HG02588 (cell line): ENCODE results near the gene VOPP1.

Experiments used
- ATAC-seq: cut with Tn5 transposase; IDR thresholded peaks from one replicate; pipeline ENCODE4 v1.9.1; 2021; ENCODE audit warnings: mild to moderate bottlenecking, moderate library complexity; ENCODE audit not compliant: unreplicated experiment

Gene VOPP1

DNA sequence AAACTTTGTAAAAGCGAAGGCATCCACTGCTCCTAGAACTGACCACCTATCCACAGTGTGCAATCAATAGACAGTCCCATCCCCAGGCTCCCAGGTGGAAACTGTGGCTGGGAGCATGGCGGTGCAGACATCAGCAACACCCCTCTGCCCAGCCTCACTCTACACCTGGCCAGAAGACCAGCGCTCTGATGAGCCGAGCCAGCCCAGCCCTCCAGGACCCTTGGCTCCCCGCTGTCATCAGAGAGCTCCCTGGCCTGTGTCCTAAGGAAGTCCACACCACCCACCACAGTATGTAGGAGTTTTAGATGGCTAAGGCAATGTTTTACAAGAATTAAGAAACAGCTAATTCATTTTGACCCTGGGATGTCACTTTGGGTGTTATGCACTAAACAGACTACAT, 81.0 kb downstream of the VOPP1 start:
- ATAC-seq: no peak

DNA sequence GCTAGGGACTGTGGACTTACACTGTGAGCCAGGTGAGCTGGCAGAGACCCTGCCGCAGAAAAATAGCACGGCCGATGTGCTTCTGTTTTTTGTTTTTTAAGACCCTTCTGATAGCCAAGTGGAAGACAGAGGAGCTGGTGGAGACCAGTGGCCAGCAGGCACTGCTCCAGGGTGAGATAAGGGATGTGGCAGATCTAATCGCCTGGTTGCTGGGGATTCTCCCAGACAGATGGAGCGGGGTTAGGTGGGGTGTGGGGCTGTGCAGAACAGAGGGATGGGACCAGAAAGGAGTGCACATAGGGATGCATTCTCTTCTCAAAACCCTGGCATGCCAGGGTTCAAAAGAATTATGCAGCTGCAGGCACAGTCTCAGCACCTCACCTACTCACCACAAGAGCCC, 82.2 kb downstream of the VOPP1 start:
- no peak for ATAC-seq

DNA sequence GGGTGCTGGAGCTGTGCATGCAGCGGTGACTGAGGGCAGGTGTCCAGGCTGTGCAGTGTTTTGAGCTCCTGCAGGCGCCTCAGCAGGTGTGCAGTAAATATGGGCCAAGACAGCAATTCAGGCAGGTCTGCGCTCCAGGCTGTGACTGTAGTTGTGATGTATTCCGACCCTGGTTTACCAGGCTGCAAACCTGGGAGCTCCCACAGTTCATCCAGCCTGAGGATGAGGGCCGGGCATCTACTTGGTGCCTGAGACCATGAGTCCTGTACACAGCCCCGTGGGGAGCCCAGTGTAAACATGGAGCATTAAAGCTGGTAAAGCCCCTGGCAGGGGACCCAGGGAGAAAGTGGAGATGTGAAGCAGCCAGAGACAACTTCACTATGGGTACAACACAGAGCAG, 82.8 kb downstream of the VOPP1 start:
- ATAC-seq: no peak

DNA sequence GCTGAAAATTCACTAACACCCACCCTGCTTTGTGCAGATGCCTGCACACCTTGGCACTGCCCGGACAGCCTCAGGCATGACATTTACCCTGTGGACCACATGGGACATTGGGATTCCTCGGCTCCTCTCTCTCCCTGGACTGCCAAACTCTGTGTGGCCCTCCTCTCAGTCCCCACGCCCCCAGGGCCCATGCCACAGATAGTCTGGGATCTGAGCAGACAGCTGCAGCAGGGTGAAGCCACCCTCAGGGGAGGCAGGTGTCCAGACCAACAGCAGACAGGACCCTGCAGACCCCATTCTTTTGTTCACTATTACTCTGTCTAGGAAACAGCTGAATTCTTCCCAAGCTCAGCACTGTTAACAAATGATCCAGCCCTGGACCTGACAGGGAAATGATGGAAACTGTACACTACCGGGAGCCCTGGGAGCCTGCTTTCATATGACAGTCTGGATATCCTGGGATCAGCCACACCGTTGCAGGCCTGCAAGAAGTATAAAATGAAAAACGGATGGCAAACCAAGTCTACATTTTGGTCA, 83.4 kb downstream of the VOPP1 start:
- no peak for ATAC-seq

DNA sequence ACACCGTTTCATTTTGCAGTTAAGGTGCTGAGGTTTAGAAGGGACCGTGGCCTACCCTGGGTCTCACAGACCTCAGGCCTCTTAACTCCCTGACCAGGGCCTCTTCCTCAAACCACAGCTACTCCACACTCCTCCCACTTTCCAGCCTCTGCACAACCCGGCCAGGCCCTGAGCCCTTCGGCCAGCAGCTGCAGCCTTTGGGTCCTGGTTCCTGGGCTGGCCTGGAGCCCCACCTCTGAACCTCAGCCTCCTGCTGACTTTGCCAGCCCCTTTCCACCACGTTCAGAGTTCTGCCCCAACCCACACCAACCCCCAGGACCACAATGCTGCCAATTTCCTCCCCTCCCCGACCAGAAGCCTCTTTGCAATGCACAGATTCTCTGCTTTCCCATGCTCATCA, 84.1 kb downstream of the VOPP1 start:
- ATAC-seq: no peak

DNA sequence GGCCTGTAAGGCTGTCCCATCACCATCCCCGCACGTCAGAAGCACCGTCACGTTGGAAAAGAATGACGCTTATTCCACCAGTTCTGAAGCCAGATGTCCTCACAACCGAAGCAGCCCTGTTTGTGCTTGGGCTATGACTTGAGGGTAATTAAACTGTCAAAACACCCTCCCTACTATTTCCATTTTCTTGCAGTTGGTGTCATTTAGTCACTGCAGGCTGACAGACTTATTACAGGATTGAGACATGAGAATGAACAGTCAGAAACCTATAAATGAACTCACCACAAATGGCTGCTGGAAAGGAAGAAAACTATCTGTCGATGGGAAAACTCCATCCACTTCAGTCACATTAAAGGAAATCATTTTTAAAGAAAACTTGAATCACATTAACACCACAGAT, 85.3 kb downstream of the VOPP1 start:
- no peak for ATAC-seq

DNA sequence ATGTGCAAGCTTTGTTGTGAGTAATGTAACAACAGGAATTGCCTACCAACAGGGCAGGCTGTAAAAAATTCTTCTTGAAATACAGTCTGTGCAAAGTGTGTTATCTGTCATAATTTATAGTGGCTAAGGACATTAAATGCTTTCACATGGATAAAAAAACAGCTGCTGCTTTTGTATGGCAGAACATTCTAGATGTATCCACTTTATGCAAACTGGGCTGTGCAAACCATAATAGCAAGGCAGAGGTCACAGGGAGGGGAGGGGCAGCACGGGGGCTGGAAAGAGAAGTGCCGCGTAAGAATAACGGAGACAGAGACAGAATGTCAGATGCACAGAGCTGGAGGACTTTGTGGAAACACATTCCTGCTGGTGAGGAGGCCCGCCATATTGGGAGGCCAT, 86.1 kb downstream of the VOPP1 start:
- ATAC-seq: no peak

DNA sequence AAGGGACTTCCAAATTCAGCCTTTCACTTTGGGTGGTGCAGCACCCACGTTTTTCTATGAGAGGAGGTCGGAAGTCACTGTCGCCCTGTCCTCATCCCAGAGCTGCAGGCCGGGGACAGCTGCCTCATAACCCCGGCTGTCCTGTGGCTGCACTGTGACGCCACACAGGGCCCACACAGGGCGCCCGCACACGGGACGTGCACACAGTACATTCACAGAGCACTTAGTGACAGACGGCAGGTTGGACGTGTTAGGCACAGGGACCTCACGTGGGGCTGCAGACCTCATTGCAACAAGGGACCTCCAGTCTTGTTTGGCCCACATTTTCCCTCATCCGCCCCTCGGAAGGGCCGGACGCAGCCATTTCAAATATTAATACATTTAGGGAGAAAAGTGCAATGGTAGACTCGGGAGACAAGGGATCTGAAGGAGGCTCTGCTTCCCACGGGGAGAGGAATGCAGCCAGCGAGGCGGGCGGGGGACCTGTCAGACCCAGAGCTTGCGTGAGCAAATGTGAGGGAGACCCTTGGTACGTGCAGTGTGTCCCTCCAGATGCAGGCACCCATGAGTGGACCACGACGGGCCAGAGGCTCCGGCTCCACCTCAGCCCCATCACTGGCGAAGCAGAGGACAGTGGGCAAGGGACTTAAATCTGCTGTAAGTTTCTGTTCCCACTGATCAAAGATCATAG, 86.7 kb downstream of the VOPP1 start:
- ATAC-seq: no peak

DNA sequence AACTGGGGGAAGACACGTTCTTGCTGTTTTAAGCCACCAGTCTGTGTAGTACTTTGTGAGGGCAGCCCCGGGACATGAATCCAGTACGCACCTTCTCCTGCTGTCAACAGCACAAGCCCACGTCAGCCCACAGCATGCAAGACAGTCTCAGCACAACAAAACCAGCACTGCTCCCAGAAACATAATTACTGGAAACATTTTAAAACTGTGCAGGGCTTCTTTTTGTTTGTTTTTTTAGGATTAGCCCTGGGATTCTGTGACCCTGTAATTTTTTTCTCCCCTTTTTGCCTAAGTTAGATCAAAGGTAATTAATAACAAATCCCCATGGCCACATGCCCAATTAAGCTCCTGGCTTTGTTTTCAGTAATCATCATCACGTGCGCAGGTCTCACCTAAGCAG, 87.5 kb downstream of the VOPP1 start:
- ATAC-seq: no peak

DNA sequence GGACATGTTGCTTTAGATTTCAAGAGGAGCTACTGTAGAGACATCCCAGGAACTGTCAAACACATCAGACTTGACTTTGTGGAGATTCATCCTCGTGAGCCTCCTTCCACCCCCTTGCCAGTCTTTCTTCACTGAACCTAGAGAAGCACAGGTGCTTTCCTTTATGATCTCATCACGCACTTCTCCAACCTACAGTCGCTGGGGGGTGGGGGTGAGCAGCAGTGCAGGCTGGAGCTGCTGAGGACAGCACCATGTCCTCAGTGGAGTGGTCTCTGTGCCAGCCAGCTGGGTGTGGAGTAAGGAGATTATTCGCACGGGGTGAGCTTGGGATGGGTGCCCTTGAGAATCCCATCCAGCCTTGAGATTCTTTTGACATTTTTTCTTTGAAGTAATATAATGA, 88.1 kb downstream of the VOPP1 start:
- no peak for ATAC-seq

DNA sequence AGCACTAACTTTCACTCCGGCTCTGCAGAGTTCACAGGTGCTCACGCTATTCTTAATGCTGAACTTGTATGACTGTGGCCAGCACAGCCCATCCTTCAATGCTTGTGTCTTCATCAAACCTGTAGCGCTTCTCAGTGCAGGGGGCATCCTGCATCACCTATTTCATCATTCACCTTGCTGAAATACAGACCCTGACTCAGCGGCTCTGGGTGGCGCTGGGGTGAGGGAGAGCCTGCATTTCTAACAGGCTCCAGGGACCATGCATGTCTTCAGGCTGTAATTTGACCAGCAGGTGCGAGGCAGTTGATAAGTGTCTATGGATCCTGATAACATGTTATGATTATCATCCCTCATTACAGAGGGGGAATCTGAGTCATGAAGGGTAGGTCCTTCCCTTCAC, 89.3 kb downstream of the VOPP1 start:
- no peak for ATAC-seq

DNA sequence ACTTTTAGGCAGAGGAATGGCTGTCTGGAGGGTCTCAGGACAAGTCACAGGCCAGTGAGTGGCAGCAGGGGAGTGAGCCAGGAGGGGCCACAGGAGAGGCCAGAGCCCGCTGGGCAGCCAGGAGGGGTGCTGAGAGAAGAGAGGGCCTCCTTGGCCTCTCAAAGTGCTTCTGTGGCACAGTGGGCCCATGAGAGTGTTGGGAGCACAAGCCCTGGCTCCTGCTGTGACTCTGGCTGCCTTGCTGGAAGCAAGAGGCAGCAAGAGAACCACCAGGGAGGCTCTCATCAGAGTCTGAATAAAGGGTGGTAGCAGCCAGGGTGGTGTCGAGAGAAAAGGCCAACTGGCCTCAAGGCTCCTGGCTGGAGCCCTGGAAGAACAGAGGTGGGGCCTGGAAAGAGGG, 91.1 kb downstream of the VOPP1 start:
- ATAC-seq: no peak

DNA sequence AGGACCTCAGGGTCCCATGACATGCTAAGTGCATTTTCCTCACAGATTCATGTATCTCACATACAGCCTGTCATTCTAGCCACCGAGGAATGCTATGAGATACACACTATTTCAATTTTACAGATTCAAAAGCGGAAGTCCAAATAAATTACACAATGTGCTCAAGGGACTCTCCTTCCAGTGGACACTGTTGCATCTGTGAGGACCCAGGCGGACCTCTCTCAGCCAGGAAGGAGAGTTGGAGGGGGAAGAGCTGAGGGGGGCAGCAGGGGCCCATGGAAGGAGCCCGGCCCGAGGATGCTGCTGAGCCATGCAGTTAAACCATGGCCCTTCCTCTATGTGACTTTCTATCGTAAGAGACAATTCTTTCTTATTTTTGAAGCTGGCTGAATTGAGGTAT, 93.6 kb downstream of the VOPP1 start:
- no peak for ATAC-seq

DNA sequence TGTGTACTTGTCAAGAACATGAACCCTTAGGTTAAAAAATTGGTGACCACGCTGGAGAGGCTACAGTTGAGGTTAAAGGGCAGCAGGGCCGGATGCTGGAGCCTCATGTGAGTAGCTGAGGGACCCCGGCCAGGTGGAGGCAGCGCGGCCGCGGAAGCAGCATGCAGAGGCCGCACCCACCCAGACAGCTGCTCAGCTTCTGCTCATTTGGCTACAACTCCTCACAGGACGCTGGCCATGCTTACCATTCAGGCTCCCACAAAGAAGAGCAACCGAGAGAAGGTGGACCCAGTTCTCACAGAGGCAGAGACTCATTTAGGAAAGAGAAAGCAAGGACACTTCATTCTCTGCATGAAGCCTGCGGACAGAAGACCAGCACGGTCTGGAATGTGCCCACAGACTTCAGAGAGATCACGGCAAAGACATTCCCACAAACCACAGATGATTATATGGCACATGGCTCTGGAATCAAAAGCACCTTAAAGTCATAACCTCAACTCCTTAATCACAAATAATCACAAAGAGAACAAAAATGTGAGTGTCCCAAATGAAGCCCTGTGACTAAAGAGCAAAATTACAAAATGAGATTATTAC, 94.4 kb downstream of the VOPP1 start:
- no peak for ATAC-seq

DNA sequence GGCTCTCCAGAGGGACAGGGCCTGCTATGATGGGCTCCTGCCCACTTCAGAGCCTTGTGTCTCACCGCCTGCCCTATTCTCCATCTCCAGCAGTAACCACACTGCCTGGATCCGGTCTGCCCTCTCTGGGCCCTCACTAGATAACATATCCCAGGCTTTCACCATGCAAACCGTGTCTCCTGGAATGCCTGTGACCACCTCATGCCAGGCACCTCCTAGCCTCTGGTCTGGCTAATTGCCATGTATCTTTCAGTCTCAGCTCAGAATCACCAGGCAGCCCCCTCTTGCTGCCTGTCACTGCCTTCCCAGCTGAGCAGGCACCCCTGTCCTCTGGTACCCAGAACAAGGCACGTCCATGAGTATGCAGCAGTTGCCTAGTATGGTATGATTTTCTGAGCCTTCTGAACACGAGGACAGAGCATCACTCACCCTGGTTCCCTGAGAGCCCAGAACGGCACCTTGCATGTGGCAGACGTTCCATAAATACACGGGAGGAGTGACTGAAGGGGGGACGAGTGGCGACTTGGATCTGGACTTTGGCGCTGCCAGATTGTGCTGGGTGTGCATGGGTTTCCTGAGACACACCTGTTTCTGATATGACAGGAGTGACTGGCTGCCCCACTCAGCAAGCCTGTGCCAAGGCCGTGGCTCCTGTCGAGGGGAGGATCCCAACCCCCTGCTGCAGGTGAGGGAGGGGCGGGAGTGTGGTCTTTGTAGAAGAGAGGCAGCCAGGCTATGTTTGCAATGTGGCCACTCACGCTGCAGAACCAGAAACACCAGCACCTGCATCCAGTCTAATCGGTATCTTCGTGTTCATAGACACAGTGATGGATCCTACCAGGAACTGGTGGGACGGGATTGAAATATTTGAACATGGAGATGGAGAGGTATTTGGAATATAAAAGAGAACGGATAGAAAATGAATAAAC, 95.2 kb downstream of the VOPP1 start:
- ATAC-seq: no peak

DNA sequence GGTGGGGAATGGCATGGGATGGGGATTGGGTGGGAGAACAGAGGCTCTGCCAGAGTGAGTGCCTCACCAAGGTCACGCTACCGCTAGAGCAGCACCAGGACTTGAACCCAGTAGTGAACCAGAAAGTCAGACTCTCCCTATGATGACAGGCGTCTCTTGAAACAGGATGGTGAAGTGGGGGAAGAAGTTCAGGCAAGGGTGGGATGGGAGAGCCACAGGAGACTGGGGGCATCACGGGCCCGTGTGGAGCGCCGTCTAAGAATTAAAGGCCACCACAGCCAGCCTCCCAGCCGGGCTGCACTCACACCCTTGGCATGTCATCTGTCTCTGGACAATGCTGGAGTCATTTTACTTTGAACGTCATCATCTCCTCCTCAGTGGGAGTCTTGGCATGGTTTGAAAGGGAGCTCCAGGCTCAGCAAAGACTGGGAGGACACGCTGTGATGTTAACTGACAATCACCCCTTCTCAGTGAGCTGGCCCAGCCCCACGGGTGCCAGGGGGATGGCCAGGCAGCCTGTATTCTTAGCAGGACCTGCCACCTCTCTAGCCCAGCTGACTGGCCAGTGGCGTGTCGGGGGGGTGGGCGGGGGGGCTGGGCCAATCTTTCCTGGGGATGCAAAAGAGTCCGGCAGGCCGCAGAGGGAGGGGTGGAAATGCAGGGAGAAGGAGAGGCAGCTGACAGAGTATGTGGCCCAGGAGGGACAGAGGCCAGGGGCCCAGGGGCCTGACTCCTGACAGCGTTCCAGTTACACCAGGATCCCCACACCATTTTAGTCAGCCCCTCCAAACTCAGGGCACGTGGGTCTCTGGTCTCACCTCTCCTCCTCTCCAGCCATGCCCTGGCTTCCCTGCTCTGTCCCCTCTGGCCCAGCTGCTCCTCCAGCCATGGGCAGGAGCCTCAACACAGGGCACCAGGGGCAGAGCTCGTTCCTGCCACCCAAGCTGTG, 96.2 kb downstream of the VOPP1 start:
- no peak for ATAC-seq

DNA sequence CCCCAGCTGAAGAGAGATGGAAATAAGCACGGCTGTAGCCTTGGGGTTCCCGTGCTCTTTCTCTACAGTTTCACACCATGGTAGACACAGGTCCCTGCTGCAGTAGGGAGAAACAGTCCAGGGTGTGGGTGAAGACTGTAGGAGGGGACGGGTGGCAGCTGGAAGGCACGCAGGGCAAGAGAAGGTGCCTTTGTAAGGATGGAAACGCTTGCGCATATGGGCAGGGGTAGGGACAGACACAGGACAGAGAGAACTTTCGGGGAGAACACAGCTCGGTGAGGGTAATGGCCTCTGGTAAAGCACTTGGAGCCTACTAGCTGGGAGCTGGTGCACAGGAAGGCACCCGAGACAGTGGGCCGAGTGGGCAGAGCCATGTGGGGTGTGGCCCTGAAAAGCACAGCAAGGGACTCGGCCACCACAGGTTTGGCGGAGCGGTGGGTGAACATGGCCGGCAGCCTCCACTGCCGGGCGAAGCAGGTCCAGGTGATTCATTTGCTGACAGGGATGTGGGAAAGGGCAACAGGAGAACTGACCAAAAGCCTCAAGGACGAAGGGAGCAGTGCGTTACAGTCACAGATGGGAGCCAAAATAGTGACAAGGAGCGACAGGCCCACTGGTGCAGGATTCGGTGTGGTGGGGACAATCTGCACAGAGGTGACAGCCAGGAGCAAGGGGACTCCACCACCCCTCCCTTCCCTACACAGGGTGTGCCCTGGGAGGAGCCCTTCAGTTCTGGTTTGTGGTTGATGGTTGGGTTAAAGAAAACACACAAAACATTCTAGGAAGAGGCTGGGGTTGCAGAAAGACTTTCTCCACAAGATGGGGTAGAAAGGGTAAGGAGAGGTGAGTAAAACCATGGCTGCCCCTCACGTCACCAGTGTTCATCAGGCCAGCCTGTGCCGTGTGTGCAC, 97.1 kb downstream of the VOPP1 start:
- ATAC-seq: no peak

DNA sequence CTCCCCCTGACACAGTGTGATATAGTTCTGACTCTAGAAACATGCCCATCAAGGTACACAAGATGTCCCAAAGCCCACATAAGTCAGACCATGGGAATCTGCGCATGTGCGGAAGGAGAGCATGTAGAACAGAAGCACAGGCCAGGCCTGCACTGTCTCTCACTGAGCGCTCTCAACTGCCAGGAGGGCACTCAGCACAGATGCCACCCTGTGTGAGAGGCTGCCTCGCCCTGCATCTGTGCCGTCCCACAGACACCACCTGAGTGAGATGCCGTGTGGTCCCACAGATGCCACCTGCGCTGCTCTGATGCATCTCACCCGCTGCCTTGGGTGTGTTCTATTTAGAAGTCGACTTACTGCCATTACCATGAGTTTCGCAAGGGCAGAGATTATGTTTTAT, 98.4 kb downstream of the VOPP1 start:
- no peak for ATAC-seq

DNA sequence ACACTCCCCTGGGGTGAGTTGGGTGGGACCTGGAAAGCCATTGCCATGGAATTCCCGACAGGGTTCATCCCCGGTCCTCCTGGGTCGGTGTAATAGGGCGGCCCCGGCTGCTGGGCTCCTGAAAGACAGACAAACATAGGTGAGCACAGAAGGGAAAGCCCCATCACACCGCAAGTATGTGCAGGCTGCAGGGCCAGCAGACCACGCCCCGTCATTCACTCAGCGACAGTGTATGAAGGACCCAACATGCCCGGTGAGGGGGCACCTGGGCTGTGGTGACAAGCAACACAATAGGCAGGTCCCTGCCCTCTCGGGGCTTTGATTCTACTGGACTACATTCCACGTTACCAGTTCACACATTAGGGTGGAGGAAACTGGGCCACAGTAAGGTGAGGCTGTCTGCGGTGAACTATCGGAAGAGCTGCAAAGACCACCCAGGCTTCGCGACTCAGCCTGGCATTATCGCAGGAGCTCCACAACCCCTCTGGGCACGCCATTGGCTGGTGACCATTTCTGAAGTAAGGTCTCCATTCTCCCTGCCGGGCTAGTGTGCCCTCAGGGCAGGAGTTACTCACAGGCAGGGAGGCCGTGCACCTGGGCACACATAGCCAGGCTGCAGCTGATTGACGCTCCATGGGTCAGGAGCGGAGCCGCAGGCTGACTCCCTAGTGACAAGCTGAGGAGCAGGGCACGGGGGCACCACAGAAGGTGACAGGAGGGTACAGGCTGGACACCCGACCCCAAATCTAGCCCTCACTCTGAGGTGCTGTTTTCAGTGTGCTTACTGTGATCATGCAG, 99.2 kb downstream of the VOPP1 start:
- ATAC-seq: no peak
